Activated CD8-positive, alpha-beta T cell treated with anti-CD3 and anti-CD28 coated beads for 36 hours (primary cell): ENCODE data around the gene UFM1. TPM values are rescaled to one million over a fixed set of nuclear protein-coding genes. Genes with fewer than 3 reads are reported as not detected.

Experiments used
- ATAC-seq: fragments of 200-7000 bp; cut with Tn5 transposase; one replicate; pipeline ENCODE4 v1.10.0; 2021; ENCODE audit warnings: mild to moderate bottlenecking, moderate library complexity
- CTCF ChIA-PET: fragments of 350-600 bp; sonication (Branson Sonifier 250); formaldehyde crosslinking; loops from one replicate; lab custom pipeline; 2021; ENCODE audit warnings: antibody characterized with exemption; lab: Charles Lee
- POLR2A ChIA-PET: fragments of 350-600 bp; sonication (Branson Sonifier 250); formaldehyde crosslinking; loops from one replicate; lab custom pipeline; 2021; ENCODE audit warnings: antibody characterized with exemption; lab: Charles Lee
- DNase-seq: peaks from one replicate; pipeline ENCODE4 v3.0.0-alpha.2; 2020
- H3K27ac Mint-ChIP-seq: one replicate; pipeline ENCODE4 v1.8.0; 2021; ENCODE audit warnings: mild to moderate bottlenecking, mixed read lengths
- H3K27me3 Mint-ChIP-seq: one replicate; pipeline ENCODE4 v1.8.0; 2021; ENCODE audit warnings: mixed read lengths
- H3K36me3 Mint-ChIP-seq: one replicate; pipeline ENCODE4 v1.8.0; 2021; ENCODE audit warnings: low read depth, mixed read lengths
- H3K4me1 Mint-ChIP-seq: one replicate; pipeline ENCODE4 v1.8.0; 2021; ENCODE audit warnings: low read depth, mixed read lengths
- H3K4me3 Mint-ChIP-seq: one replicate; pipeline ENCODE4 v1.8.0; 2021; ENCODE audit warnings: mild to moderate bottlenecking, moderate library complexity, mixed read lengths
- H3K9me3 Mint-ChIP-seq: one replicate; pipeline ENCODE4 v1.8.0; 2021; ENCODE audit warnings: mixed read lengths
- intact Hi-C: fragments of 100-400 bp; cut with micrococcal nuclease; formaldehyde crosslinking; loops from one replicate; pipeline ENCODE4 v1.10.0; 2022
- total RNA-seq, 2 experiments: library from RNA; stranded (reverse); gene quantifications; one replicate each; pipeline ENCODE4 v1.2.3, GENCODE V29; 2021
- TF ChIP-seq, protein P1 (sequence below): fragments of 200-600 bp; IDR thresholded peaks from one replicate; pipeline ENCODE4 v1.8.0; 2022; ENCODE audit warnings: antibody characterized with exemption, mild to moderate bottlenecking

Gene UFM1
- total RNA-seq, 2 experiments from 2014 or later = 45.6 to 46.2 TPM

DNA sequence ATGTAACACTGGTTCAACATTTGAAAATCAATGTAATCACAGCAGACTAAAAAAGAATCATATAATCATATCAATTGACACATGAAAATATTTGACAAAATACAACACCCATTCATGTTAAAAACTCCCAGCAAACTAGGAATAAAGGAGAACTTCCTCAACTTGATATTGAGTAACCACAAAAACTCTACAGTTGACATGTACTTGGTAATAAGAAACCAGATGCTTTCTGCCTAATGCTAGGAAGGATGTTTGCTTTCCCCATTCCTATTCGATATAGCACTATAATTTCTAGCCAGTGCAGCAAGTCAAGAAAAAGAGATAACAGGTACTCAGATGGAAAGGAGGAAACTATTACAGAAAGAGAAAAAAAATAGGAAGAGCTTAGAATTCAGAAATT lies 26.9 kb downstream of the UFM1 start:
- TF ChIP-seq, protein P1, sequence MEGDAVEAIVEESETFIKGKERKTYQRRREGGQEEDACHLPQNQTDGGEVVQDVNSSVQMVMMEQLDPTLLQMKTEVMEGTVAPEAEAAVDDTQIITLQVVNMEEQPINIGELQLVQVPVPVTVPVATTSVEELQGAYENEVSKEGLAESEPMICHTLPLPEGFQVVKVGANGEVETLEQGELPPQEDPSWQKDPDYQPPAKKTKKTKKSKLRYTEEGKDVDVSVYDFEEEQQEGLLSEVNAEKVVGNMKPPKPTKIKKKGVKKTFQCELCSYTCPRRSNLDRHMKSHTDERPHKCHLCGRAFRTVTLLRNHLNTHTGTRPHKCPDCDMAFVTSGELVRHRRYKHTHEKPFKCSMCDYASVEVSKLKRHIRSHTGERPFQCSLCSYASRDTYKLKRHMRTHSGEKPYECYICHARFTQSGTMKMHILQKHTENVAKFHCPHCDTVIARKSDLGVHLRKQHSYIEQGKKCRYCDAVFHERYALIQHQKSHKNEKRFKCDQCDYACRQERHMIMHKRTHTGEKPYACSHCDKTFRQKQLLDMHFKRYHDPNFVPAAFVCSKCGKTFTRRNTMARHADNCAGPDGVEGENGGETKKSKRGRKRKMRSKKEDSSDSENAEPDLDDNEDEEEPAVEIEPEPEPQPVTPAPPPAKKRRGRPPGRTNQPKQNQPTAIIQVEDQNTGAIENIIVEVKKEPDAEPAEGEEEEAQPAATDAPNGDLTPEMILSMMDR = no peak
- CTCF ChIA-PET = no interaction called here
- Mint-ChIP-seq H3K4me3 (no peak overlapping the region), H3K27ac (no peak overlapping the region), H3K36me3 (no peaks in the 10 kb centered on the region), H3K9me3 (no peaks in the 10 kb centered on the region), H3K4me1 (no peaks in the 10 kb centered on the region), H3K27me3 (peaks cover 33% of the 10 kb centered on the region)
- POLR2A ChIA-PET = no interaction called here
- ATAC-seq (no peak), DNase-seq (no peak)
- intact Hi-C loops = no loop called here

DNA sequence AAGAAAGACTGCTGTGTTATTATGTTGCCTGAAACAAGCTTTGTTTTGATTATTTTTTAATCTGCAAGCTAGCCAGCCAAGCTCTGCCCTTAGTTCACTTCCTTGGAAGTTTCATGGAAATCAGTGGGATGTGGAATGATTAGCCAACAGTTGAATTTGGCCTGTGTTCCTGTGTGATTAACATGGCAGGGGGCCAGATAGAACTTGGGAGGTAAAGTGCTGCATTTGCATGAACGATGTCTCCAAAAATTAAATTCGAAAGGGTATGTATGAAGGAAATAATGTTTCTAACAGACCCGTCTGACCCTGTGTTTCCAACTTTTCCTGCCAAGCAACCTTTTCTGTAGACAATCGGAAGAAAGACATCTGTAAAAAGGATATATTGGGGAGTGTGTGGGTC lies 32.2 kb downstream of the UFM1 start:
- H3K4me3 Mint-ChIP-seq = no peak overlapping the region
- TF ChIP-seq, protein P1 = no peak
- H3K36me3 Mint-ChIP-seq = no peaks in the 10 kb centered on the region
- H3K9me3 Mint-ChIP-seq = no peaks in the 10 kb centered on the region
- POLR2A ChIA-PET = no interaction called here
- peaks cover 2% of the 10 kb centered on the region for H3K4me1 Mint-ChIP-seq
- DNase-seq = no peak
- CTCF ChIA-PET = no interaction called here
- H3K27ac Mint-ChIP-seq = no peak overlapping the region
- H3K27me3 Mint-ChIP-seq = peaks cover 9% of the 10 kb centered on the region
- intact Hi-C loops = no loop called here
- no peak for ATAC-seq

DNA sequence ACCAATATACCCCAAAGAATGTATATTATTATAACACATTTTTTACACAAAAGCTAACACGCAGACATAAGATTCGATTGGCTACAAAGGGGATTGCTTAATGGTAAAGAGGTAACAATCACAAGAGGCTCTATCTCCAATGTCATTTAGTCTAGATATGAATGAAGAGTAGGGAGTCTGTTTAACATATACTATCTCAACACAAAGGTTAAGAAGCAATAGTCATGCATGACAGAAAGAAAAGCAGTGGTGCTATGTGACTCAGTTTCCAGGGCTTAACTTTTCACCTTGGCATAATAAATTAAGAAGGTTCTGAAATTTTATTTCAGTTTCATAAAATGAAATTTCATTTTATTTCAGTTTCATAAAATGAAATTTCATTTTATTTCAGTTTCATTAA lies 33.3 kb downstream of the UFM1 start:
- CTCF ChIA-PET = no interaction called here
- ATAC-seq = no peak
- DNase-seq = no peak
- TF ChIP-seq, protein P1 = no peak
- peaks cover 2% of the 10 kb centered on the region for H3K4me1 Mint-ChIP-seq
- H3K4me3 Mint-ChIP-seq = no peak overlapping the region
- H3K27ac Mint-ChIP-seq = no peak overlapping the region
- H3K27me3 Mint-ChIP-seq = peaks cover 7% of the 10 kb centered on the region
- H3K36me3 Mint-ChIP-seq = no peaks in the 10 kb centered on the region
- POLR2A ChIA-PET = no interaction called here
- intact Hi-C loops = no loop called here
- no peaks in the 10 kb centered on the region for H3K9me3 Mint-ChIP-seq

DNA sequence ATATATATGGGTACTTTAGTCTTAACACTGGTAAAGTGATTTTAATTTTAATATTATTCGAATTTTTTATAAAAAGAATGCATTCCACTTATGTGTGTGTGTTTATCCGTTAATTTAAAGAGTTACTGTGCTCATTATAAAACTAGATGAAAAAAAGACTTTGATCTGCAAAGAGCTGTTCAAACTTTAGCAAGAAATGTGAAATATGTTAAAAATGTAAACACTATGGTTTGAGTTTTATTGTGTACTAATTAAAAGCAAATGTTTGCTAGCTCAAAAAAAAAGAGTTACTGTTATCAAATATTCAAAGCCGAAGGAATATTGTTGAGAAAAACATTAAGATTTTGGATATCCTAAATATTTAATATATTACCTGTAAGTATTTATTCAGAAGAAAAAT lies 34.5 kb downstream of the UFM1 start:
- intact Hi-C loops = no loop called here
- Mint-ChIP-seq H3K9me3 (no peaks in the 10 kb centered on the region), H3K27ac (no peak overlapping the region), H3K27me3 (peaks cover 5% of the 10 kb centered on the region), H3K4me3 (no peak overlapping the region), H3K36me3 (no peaks in the 10 kb centered on the region), H3K4me1 (peaks cover 2% of the 10 kb centered on the region)
- TF ChIP-seq, protein P1 = no peak
- CTCF ChIA-PET = no interaction called here
- no peak for DNase-seq
- POLR2A ChIA-PET = no interaction called here
- no peak for ATAC-seq

DNA sequence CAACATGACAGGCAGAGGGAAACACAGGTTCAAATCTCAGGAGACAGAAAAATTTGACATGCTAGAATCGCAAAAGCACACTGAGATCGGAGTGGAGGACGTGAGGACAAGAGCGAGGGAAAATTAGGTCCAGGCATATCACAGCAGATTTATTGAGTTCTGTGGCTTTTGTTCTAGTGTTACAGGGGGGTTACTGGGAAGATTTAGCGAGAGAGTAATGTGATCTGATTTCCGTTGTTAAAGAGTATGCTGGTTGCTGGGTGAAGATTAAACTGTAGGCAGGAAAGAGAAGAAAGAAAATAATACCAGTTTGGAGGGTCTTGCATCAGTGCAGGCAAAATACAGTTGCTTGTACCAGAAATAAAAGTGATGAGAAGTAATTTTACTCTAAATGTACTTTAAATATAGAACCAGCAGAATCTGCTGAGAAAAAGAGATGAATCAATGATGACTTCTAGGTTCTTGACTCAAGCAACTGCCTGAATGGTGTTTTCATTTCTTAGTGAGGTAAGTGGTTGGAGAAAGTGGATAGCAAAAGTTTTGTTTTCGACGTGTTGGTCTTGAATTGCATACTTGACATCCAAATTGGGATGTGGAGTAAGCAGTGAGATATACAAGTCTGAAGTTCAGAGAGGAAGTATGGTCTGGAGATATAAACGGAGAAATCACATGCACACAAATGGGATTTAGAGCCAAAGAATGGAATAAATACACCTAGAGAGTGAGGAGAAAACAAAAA lies 35.7 kb downstream of the UFM1 start:
- Mint-ChIP-seq H3K27ac (no peak overlapping the region), H3K4me3 (no peak overlapping the region), H3K36me3 (no peaks in the 10 kb centered on the region), H3K9me3 (peaks cover 2% of the 10 kb centered on the region), H3K27me3 (peaks cover 12% of the 10 kb centered on the region), H3K4me1 (peaks cover 2% of the 10 kb centered on the region)
- ATAC-seq (no peak), DNase-seq (no peak)
- ChIA-PET CTCF (no interaction called here), POLR2A (no interaction called here)
- TF ChIP-seq, protein P1 = no peak
- intact Hi-C loops = no loop called here
